ENCODE results near the gene NACA.

NACA gene

GRCh38 chr12:56724972-56725722, at the start of gene NACA (continued):
- TF ChIP-seq ATF2 (tag by site-specific recombination; IDR thresholded peaks at IDR 0.05; ENCODE audit: low read depth) (no peak), KLF1 (tag by site-specific recombination; IDR thresholded peaks at IDR 0.05) (peak; percentile 25; the same call in 1 of the 2 replicates), ZFP37 (tag by site-specific recombination; IDR thresholded peaks at IDR 0.05) (peak; percentile 93; the same call in 1 of the 2 replicates), ZNF654 (tag by site-specific recombination; IDR thresholded peaks at IDR 0.05; ENCODE audit: low read depth) (no peak), ZNF211 (tag by site-specific recombination; IDR thresholded peaks at IDR 0.05; ENCODE audit: low read depth) (no peak), BCL6B (tag by site-specific recombination; IDR thresholded peaks at IDR 0.05) (no peak), ZNF549 (tag by site-specific recombination; IDR thresholded peaks at IDR 0.05) (no peak), ZFP69B (tag by site-specific recombination; IDR thresholded peaks at IDR 0.05) (peak; percentile 71; the same call in 1 of the 2 replicates), ZNF324 (tag by site-specific recombination; IDR thresholded peaks at IDR 0.05) (peak; percentile 96), EGR2 (tag by site-specific recombination; IDR thresholded peaks at IDR 0.05; ENCODE audit: low read depth) (peak; percentile 87), ZNF157 (tag by site-specific recombination; IDR thresholded peaks at IDR 0.05) (no peak), SCRT2 (tag by site-specific recombination; IDR thresholded peaks at IDR 0.05) (peak; percentile 100), ZNF146 (tag by site-specific recombination; IDR thresholded peaks at IDR 0.05) (no peak; the same call in 1 of the 2 replicates), ZNF394 (tag by site-specific recombination; IDR thresholded peaks at IDR 0.05; ENCODE audit: borderline replicate concordance) (peak; percentile 71), ZNF658 (tag by site-specific recombination; IDR thresholded peaks at IDR 0.05) (no peak), ZIC2 (tag by site-specific recombination; IDR thresholded peaks at IDR 0.05) (peak; percentile 37; the same call in 1 of the 2 replicates), SALL2 (tag by site-specific recombination; IDR thresholded peaks at IDR 0.05; ENCODE audit: borderline replicate concordance) (no peak), IKZF3 (tag by site-specific recombination; IDR thresholded peaks at IDR 0.05) (0 out of 2 replicates have a peak, but pooled peaks have one; percentile 44), ZNF366 (tag by site-specific recombination; conservative IDR thresholded peaks at IDR 0.05) (0 out of 2 replicates have a peak, but pooled peaks have one; percentile 42), KLF16 (tag by site-specific recombination; IDR thresholded peaks at IDR 0.05) (peak; percentile 86), ZBTB8A (tag by site-specific recombination; IDR thresholded peaks at IDR 0.05) (peak; percentile 83), ZBTB20 (tag by site-specific recombination; IDR thresholded peaks at IDR 0.05) (peak; percentile 36; the same call in 1 of the 2 replicates), ZNF600 (tag by site-specific recombination; IDR thresholded peaks at IDR 0.05) (peak; percentile 61; the same call in 1 of the 2 replicates), FEZF1 (tag by site-specific recombination; IDR thresholded peaks at IDR 0.05) (peak; percentile 68)
- TF ChIP-seq, protein P1, sequence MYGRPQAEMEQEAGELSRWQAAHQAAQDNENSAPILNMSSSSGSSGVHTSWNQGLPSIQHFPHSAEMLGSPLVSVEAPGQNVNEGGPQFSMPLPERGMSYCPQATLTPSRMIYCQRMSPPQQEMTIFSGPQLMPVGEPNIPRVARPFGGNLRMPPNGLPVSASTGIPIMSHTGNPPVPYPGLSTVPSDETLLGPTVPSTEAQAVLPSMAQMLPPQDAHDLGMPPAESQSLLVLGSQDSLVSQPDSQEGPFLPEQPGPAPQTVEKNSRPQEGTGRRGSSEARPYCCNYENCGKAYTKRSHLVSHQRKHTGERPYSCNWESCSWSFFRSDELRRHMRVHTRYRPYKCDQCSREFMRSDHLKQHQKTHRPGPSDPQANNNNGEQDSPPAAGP (tag by site-specific recombination; IDR thresholded peaks at IDR 0.05): peak; percentile 88
- TF ChIP-seq, protein P2, sequence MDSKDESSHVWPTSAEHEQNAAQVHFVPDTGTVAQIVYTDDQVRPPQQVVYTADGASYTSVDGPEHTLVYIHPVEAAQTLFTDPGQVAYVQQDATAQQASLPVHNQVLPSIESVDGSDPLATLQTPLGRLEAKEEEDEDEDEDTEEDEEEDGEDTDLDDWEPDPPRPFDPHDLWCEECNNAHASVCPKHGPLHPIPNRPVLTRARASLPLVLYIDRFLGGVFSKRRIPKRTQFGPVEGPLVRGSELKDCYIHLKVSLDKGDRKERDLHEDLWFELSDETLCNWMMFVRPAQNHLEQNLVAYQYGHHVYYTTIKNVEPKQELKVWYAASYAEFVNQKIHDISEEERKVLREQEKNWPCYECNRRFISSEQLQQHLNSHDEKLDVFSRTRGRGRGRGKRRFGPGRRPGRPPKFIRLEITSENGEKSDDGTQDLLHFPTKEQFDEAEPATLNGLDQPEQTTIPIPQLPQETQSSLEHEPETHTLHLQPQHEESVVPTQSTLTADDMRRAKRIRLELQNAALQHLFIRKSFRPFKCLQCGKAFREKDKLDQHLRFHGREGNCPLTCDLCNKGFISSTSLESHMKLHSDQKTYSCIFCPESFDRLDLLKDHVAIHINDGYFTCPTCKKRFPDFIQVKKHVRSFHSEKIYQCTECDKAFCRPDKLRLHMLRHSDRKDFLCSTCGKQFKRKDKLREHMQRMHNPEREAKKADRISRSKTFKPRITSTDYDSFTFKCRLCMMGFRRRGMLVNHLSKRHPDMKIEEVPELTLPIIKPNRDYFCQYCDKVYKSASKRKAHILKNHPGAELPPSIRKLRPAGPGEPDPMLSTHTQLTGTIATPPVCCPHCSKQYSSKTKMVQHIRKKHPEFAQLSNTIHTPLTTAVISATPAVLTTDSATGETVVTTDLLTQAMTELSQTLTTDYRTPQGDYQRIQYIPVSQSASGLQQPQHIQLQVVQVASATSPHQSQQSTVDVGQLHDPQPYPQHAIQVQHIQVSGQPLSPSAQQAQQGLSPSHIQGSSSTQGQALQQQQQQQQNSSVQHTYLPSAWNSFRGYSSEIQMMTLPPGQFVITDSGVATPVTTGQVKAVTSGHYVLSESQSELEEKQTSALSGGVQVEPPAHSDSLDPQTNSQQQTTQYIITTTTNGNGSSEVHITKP (tag by site-specific recombination; IDR thresholded peaks at IDR 0.05): peak; percentile 80
- TF ChIP-seq, protein P3, sequence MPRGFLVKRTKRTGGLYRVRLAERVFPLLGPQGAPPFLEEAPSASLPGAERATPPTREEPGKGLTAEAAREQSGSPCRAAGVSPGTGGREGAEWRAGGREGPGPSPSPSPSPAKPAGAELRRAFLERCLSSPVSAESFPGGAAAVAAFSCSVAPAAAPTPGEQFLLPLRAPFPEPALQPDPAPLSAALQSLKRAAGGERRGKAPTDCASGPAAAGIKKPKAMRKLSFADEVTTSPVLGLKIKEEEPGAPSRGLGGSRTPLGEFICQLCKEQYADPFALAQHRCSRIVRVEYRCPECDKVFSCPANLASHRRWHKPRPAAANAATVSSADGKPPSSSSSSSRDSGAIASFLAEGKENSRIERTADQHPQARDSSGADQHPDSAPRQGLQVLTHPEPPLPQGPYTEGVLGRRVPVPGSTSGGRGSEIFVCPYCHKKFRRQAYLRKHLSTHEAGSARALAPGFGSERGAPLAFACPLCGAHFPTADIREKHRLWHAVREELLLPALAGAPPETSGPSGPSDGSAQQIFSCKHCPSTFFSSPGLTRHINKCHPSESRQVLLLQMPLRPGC (tag by site-specific recombination; IDR thresholded peaks at IDR 0.05): no peak
- TF ChIP-seq, protein P4, sequence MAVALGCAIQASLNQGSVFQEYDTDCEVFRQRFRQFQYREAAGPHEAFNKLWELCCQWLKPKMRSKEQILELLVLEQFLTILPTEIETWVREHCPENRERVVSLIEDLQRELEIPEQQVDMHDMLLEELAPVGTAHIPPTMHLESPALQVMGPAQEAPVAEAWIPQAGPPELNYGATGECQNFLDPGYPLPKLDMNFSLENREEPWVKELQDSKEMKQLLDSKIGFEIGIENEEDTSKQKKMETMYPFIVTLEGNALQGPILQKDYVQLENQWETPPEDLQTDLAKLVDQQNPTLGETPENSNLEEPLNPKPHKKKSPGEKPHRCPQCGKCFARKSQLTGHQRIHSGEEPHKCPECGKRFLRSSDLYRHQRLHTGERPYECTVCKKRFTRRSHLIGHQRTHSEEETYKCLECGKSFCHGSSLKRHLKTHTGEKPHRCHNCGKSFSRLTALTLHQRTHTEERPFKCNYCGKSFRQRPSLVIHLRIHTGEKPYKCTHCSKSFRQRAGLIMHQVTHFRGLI (tag by site-specific recombination; IDR thresholded peaks at IDR 0.05): no peak

All from HEK293 (cell line).